ENCODE results near the gene CRABP2.
A peak's percentile ranks its signal among the peaks of the same experiment; 100 is the strongest.

The CRABP2 gene

DNA sequence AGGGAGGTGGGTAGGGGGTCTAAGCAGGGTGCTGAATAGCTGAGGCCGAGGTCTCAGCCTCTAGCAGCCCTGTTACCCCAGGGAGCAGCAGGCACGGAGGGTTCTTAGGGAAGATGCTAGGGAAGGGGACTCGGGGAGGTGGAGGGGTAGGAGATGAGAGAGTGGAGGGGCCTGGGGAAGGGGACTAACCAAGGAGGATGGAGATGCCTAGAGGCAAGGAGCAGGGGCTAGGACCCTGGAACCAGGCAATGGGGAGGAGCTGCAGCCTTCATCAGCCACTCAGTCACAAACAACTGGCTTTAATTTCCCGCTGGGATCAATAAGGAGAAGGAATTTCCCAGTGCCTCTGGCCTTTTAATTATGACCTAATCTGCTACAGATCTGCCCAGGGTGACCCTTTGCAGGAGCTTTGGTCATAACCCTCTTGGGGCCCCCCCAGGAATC, 2.9 kb upstream of the CRABP2 start:
- no peak for DNase-seq

- DNase-seq: no peak
Observed at GRCh38 chr1:156707417-156708217, 2.2 kb upstream of the CRABP2 start.

GRCh38 chr1:156706657-156707416, 1.5 kb upstream of the CRABP2 start:
- peak; percentile 13 for DNase-seq

DNA sequence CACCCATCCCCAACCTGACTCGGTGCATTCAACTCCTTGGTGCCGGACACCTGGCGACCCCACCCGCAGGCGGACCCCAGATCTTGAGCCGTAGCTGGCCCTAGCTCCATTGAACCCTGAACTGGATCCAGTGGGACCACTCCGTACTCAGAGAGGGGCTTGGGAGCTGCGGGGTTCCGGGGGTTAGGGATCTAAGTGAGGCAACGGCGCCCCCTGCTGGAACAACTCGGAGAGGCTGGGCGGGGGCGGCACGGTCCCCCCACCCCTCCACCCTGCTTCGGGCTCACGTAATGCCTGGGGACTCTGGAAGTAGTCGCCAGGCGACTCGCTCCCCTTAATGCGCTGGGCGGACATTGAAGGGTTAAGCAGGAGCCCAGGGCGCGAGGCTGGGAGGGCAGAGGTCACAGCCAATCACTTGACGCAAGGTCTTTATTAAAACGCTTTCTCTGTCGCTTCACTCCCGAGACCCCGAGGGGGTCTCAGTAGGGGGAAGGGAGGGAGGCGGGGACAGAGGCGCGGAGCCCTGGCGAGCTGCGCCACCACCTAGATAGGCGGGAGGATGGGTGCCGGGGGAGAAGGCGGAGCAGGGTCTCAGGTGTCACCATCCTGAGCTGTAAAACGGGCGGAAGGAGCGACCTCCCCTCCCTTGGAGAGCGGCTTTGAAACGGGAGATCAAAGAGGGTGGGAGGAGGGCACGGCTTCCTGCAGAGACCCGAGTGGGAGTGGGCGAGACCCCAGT, 704 bp upstream of the CRABP2 start:
- DNase-seq: peak; percentile 75

GRCh38 chr1:156704930-156705320, 458 bp downstream of the CRABP2 start:
- peak; percentile 56 for DNase-seq

GRCh38 chr1:156704166-156704711, 1.1 kb downstream of the CRABP2 start:
- no peak for DNase-seq

DNA sequence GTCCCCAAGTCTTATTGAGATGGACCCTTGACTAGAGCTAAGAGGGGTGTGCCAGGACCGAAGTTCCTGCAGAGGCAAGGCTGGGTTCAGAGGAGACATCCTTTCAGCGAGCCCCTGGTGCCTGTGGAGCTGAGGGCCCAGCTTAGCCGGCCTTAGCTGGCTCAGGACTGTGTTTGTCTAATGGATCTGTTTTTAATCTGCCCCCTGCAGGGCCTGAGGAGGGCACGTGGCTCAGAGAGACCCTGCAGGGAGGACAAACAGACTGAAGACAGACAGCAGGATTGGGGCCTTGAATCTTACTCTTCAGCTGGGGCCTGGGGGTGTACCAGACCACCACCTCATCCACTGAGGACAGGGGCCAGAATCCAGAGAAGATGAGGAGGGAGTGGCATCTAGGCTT, 1.6 kb downstream of the CRABP2 start:
- DNase-seq: no peak

- no peak for DNase-seq
Observed at GRCh38 chr1:156703336-156703735, 2.0 kb downstream of the CRABP2 start.

- no peak for DNase-seq
Observed at GRCh38 chr1:156700736-156701531, 4.4 kb downstream of the CRABP2 start.

GRCh38 chr1:156698995-156699394, 6.4 kb downstream of the CRABP2 start:
- no peak for DNase-seq

- DNase-seq: no peak
Observed at GRCh38 chr1:156697481-156697880, 7.9 kb downstream of the CRABP2 start.

DNA sequence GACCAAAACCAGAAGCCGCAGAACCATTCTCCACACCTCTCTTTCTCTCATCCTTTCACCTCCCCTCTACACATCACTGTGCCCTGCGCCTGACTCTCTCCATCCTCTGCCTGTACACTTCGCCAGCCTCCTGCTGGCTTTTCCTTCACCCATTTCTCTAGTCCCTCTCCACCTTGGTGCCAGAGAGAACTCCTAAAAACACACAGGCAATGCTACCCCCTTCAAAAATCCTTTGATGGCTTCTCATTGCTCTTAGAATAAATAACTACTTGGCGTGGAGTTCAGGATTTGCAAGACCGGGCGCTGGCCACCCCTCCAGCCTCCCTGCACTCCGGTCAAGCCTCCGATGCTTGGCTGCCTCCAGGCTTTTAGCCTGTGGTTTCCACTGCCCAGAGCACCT, 8.6 kb downstream of the CRABP2 start:
- no peak for DNase-seq

DNA sequence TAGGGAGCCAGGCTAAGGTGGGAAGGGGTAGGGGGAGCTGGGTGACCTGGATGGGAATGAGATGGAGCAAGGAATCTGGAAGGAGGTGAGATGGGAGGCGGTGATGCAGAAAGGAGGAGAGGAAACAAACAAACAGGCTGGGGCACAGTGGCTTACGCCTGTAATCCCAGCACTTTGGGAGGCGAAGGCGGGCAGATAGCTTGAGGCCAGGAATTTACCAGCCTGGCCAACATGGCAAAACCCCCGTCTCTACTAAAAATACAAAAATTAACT, 10.8 kb downstream of the CRABP2 start:
- DNase-seq: no peak

DNA sequence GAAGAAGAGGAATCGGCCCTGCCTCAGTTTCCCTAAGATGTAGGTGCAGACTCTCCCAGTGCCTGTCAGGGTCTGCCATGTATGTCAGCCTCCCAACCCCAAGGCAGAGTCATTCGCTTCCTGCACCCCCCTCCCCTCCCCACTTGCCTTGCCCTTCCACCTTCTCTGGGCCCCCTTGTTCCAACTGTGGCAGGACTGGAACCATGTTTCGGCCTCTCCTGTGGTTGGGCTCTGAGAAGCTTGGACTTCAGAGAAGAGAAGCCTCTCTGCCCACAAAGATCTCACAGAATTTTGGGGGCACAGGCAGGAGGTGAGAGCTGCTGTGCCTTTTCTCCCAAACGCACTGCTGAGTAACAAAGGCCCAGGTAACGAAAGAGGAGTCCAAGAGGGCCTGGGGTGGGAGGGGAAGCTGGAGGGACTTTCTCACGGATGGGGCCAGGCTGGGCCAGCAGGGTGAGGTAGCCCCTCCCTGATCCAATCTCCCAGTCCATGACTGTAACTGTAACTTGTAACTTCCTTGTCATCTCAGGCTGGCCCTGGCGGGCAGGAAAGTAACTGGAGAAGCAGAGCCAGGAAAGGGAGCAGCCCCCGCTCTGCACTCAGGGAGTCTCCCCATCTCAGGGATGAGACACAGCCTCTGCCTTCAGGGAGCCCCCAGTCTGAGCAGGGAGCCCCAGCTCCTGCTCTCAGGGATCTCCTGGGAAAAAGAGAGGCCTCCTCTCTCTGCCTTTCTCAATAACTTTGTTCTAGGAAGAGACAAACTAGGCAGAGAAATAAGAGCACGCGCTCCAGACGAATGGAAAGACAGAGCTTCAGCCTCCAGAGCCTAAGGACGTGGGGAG, 11.3 kb downstream of the CRABP2 start:
- DNase-seq: no peak

- DNase-seq: no peak
Observed at GRCh38 chr1:156692925-156693847, 12.2 kb downstream of the CRABP2 start.

- DNase-seq: no peak
Observed at GRCh38 chr1:156692441-156692924, 12.9 kb downstream of the CRABP2 start.

DNA sequence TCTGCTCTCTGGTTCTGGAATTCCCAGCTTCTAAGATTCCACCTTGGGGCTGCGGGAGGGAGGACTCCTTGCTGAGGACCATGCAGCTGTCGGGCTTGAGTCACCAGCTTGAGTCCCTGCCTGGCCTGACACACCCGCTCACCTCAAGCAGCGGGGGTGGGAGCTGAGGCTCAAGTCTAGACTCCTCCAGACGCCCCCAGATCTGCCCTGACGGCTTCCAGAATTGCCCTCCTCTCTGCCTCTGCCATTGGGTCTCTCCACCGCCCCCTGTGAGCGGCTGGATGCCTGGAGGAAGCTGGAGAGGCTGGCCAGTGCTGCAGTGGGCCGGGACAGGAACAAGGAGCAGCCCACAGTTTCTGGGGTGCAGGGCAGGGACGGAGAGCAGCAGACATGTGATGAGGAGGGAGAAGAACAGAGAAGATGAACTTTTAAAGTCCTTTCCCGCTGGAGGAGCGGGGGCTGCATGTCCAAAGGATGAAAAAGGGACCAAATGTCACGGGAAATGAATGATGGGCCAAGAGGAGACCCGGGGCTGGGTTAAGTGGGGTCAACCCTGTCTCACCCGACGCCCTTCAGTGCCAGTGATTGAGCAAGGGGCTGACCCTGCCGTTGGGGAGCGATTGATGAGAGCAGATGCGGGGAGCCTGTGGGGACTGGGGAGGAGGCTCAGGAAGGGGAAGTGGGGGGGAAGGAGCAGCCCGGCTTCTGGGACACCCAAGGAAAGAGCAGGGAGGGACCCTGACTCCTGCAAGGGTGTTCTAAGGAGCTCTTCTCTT, 13.5 kb downstream of the CRABP2 start:
- no peak for DNase-seq

- DNase-seq: no peak
Observed at GRCh38 chr1:156691191-156691590, 14.2 kb downstream of the CRABP2 start.

- no peak for DNase-seq
Observed at GRCh38 chr1:156690675-156691036, 14.7 kb downstream of the CRABP2 start.
